ENCODE data around the gene DNAH9. TPM values are rescaled to one million over a fixed set of nuclear protein-coding genes. Genes with fewer than 3 reads are reported as not detected.

DNAH9 gene
- polyA plus RNA-seq, 2 of the 4 experiments (the other 2 are of a cell fraction) = 0.03 to 0.04 TPM

GRCh38 chr17:11719856-11720255, 121.6 kb downstream of the DNAH9 start:
- 6% methylated on average over 6 of the region's 6 CpGs for WGBS (ENCODE audit: missing lambda C conversion rate)
- H3K27ac ChIP-seq = no peak overlapping the region
- H3K4me3 ChIP-seq = no peak overlapping the region
- no peak for TF ChIP-seq KDM5A (IDR thresholded peaks at IDR 0.05)
- TF ChIP-seq CBX8 (IDR thresholded peaks at IDR 0.05) = no peak
- DNase-seq (ENCODE audit: low read depth in 1 of 2, low spot score in 1 of 2) = no peak
- FAIRE-seq = no peak
- POLR2A ChIA-PET = no interaction called here
- H3K4me2 ChIP-seq = no peak overlapping the region
- no peaks in the 10 kb centered on the region; the same call in 2 of the 3 replicates for H3K9me3 ChIP-seq
- CTCF ChIA-PET = interaction anchor here (0.6 to 1.2 kb wide), 2 partner anchors 74 to 75 kb away, joined by 3 read pairs; no protein-coding TSS in a partner anchor
- H3K4me1 ChIP-seq = no peaks in the 10 kb centered on the region
- ATAC-seq = no peak

GRCh38 chr17:11720816-11721215, 122.5 kb downstream of the DNAH9 start:
- 7% methylated on average over 2 of the region's 2 CpGs for WGBS (ENCODE audit: missing lambda C conversion rate)
- Histone ChIP-seq H3K4me1 (no peaks in the 10 kb centered on the region), H3K27ac (no peak overlapping the region), H3K4me2 (no peak overlapping the region), H3K9me3 (no peaks in the 10 kb centered on the region; the same call in 2 of the 3 replicates), H3K4me3 (no peak overlapping the region)
- POLR2A ChIA-PET = no interaction called here
- TF ChIP-seq POLR2AphosphoS2 (conservative IDR thresholded peaks at IDR 0.05; ENCODE audit: low read length) (no peak), TP53 (CRISPR knock-in tag; IDR thresholded peaks at IDR 0.05) (no peak), ELK1 (IDR thresholded peaks at IDR 0.05; ENCODE audit: low read depth, low read length) (no peak), GATA3 (IDR thresholded peaks at IDR 0.05; ENCODE audit: borderline replicate concordance) (no peak), NPAS2 (CRISPR knock-in tag; IDR thresholded peaks at IDR 0.05; ENCODE audit: borderline replicate concordance) (no peak), BHLHE40 (IDR thresholded peaks at IDR 0.05; ENCODE audit: low read depth, low read length) (no peak), RAD21 (conservative IDR thresholded peaks at IDR 0.05 in 1 of 2, IDR thresholded peaks at IDR 0.05 in 1 of 2) (no peak), USF2 (IDR thresholded peaks at IDR 0.05) (no peak), E2F6 (IDR thresholded peaks at IDR 0.05; ENCODE audit: borderline replicate concordance, low read depth) (no peak), EHMT2 (IDR thresholded peaks at IDR 0.05; ENCODE audit: low read depth) (no peak), CBX8 (IDR thresholded peaks at IDR 0.05) (no peak), JUNB (IDR thresholded peaks at IDR 0.05) (no peak), KDM1A (IDR thresholded peaks at IDR 0.05; ENCODE audit: low read depth) (no peak)
- ATAC-seq (no peak), DNase-seq (ENCODE audit: low read depth in 1 of 2, low spot score in 1 of 2) (no peak), FAIRE-seq (no peak)
- CTCF ChIA-PET = interaction anchor here (1.7 kb wide), 1 partner anchor 12 kb away, joined by 4 read pairs; no protein-coding TSS in a partner anchor

- no peak for TF ChIP-seq HDAC2 (IDR thresholded peaks at IDR 0.05)
- TF ChIP-seq HOXB5 (CRISPR knock-in tag; IDR thresholded peaks at IDR 0.05) = no peak
- no peak for TF ChIP-seq KDM5A (IDR thresholded peaks at IDR 0.05)
- TF ChIP-seq JUN (IDR thresholded peaks at IDR 0.05) = no peak
- no peak for TF ChIP-seq REST (IDR thresholded peaks at IDR 0.05)
- no peak for TF ChIP-seq HOXA7 (CRISPR knock-in tag; IDR thresholded peaks at IDR 0.05)
- TF ChIP-seq BCL3 (IDR thresholded peaks at IDR 0.05) = no peak
- no peak for TF ChIP-seq ESRRA (IDR thresholded peaks at IDR 0.05; ENCODE audit: borderline replicate concordance, low read length)
- TF ChIP-seq RARB (CRISPR knock-in tag; IDR thresholded peaks at IDR 0.05) = no peak
- no peak for TF ChIP-seq TFCP2L1 (CRISPR knock-in tag; IDR thresholded peaks at IDR 0.05)
- no peak for TF ChIP-seq ZNF302 (CRISPR knock-in tag; IDR thresholded peaks at IDR 0.05)
- TF ChIP-seq HEYL (CRISPR knock-in tag; IDR thresholded peaks at IDR 0.05) = no peak
- no peak for TF ChIP-seq GATA3 (IDR thresholded peaks at IDR 0.05; ENCODE audit: borderline replicate concordance)
- 7% methylated on average over 3 of the region's 3 CpGs for WGBS (ENCODE audit: missing lambda C conversion rate)
- ChIA-PET POLR2A (no interaction called here), CTCF (interaction anchor here (1.4 kb wide), 1 partner anchor 854 kb away, joined by 5 read pairs; no protein-coding TSS in a partner anchor)
- no peak overlapping the region for H3K4me3 ChIP-seq
- FAIRE-seq (no peak), ATAC-seq (no peak), DNase-seq (ENCODE audit: low read depth in 1 of 2, low spot score in 1 of 2) (no peak)
- peaks cover 5% of the 10 kb centered on the region for H3K9me3 ChIP-seq
- H3K27ac ChIP-seq = no peak overlapping the region
- no peaks in the 10 kb centered on the region for H3K4me1 ChIP-seq
- no peak overlapping the region for H3K4me2 ChIP-seq
Measured at GRCh38 chr17:11730747-11731146, 132.5 kb downstream of the DNAH9 start.
